Measurements from ENCODE around the gene PFAS.
"Not testable (repeated sequence)": the region's sequence is repeated elsewhere in the genome, so short reads cannot be mapped to it uniquely, and the experiment has no call there.

The PFAS gene

GRCh38 chr17:8248751-8249607, at the start of gene PFAS:
Gene PFAS, plus strand, starts transcription at chr17:8249289. Its CDS starts 4,649 bp downstream, at chr17:8253938.
- DNase-seq (ENCODE audit: insufficient read length, low spot score) (peak; percentile 95), FAIRE-seq (peak; percentile 97)

- no peak for FAIRE-seq
These were observed 44.1 kb upstream of the PFAS start for GRCh38 chr17:8204761-8205555.

GRCh38 chr17:8206536-8206935, 42.6 kb upstream of the PFAS start:
- DNase-seq (ENCODE audit: insufficient read length, low spot score): no peak

More at GRCh38 chr17:8204761-8205555, 44.1 kb upstream of the PFAS start:
- no peak for DNase-seq (ENCODE audit: insufficient read length, low spot score)

GRCh38 chr17:8209907-8210760, 39.0 kb upstream of the PFAS start, which contains the start of gene AURKB:
Gene AURKB, minus strand, starts transcription at chr17:8210575. Its CDS starts 351 bp downstream, at chr17:8210224.
- DNase-seq (ENCODE audit: insufficient read length, low spot score) (peak; percentile 98), FAIRE-seq (peak; percentile 73)

More at GRCh38 chr17:8206536-8206935, 42.6 kb upstream of the PFAS start:
- no peak for FAIRE-seq

- FAIRE-seq: no peak
These were observed 38.2 kb upstream of the PFAS start for GRCh38 chr17:8210761-8211458.

GRCh38 chr17:8212312-8213180, 36.5 kb upstream of the PFAS start:
- FAIRE-seq (no peak), DNase-seq (ENCODE audit: insufficient read length, low spot score) (no peak)

More at GRCh38 chr17:8210761-8211458, 38.2 kb upstream of the PFAS start:
- DNase-seq (ENCODE audit: insufficient read length, low spot score): no peak

GRCh38 chr17:8214000-8214399, 35.1 kb upstream of the PFAS start:
- DNase-seq (ENCODE audit: insufficient read length, low spot score); FAIRE-seq: not testable (repeated sequence)

- FAIRE-seq (no peak), DNase-seq (ENCODE audit: insufficient read length, low spot score) (peak; percentile 81)
These were observed 28.1 kb upstream of the PFAS start for GRCh38 chr17:8220783-8221662.

GRCh38 chr17:8221663-8222379, 27.3 kb upstream of the PFAS start:
- FAIRE-seq (no peak), DNase-seq (ENCODE audit: insufficient read length, low spot score) (peak; percentile 79)

GRCh38 chr17:8222380-8222629, 26.8 kb upstream of the PFAS start:
- DNase-seq (ENCODE audit: insufficient read length, low spot score) (no peak), FAIRE-seq (no peak)

GRCh38 chr17:8222630-8223355, 26.3 kb upstream of the PFAS start:
- FAIRE-seq (peak; percentile 33), DNase-seq (ENCODE audit: insufficient read length, low spot score) (peak; percentile 75)

GRCh38 chr17:8223356-8224126, 25.5 kb upstream of the PFAS start:
- FAIRE-seq (no peak), DNase-seq (ENCODE audit: insufficient read length, low spot score) (peak; percentile 48)

GRCh38 chr17:8224891-8225812, 23.9 kb upstream of the PFAS start:
- FAIRE-seq: no peak
- DNase-seq (ENCODE audit: insufficient read length, low spot score): no peak

- FAIRE-seq (no peak), DNase-seq (ENCODE audit: insufficient read length, low spot score) (peak; percentile 25)
These were observed 23.1 kb upstream of the PFAS start for GRCh38 chr17:8225813-8226535.
